GM18502 (cell line): Measurements from ENCODE around the gene CRHR1.
"Not testable (repeated sequence)": the region's sequence is repeated elsewhere in the genome, so short reads cannot be mapped to it uniquely, and the experiment has no call there.

Experiments
- ATAC-seq: cut with Tn5 transposase; IDR thresholded peaks from one replicate; pipeline ENCODE4 v1.9.1; 2021; ENCODE audit warnings: mild to moderate bottlenecking; ENCODE audit not compliant: unreplicated experiment, poor library complexity

Gene CRHR1

DNA sequence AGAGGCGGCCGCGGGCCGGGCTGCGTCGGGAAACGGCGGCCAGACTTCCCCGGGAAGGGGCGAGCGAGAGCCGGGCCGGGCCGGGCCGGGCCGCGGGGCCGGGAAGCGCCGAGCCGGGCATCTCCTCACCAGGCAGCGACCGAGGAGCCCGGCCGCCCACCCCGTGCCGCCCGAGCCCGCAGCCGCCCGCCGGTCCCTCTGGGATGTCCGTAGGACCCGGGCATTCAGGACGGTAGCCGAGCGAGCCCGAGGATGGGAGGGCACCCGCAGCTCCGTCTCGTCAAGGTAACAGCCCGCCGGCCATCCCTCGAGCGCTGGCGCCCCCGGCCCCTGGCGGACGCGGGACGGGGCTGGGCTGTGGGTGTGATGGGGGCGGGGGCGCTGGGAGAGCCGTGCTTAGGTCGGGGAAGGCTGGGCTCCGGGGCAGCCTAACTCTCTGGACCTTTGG, at the start of gene CRHR1:
TSS of gene CRHR1 (plus strand) at position 28 of the 448 bp plus-strand sequence. CDS start at position 253, 225 bp downstream.
- ATAC-seq = no peak

DNA sequence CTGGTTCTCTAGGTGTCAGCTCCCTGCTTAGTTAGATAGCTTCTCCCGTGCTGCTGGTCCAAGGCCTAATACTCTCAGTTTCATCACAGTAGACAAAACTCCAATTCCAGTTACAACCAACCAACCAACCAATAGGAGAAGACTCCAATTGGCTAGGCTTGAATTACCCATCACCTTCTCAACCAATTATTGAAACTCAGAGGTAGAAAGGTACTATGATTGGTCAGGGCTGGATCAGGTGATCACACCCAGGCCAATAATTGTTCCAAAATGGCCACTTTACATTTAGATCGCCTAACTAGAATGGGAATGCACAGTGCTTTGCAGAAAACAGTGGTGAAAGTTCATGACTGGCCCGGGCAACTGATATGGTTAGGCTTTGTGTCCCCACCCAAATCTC, 49.5 kb upstream of the CRHR1 start:
- no peak for ATAC-seq

DNA sequence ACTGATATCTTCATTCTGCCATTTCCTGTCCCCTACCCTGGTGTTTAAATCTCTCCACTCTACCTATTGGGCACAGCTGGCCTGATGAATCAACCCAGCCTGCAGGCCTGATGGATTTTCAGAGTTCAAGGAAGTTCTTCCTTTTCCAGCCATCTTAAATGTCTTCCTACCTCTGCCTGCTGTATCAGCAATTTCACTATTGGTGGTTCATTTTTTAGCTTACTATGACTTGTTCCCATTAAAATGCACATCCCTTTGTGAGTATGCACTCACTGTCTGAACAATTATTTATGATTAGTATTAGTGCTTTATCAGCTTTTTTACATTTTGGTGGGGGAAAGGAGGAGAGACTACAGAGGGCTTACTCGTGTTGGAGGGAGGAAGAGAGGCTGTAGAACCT, 48.6 kb upstream of the CRHR1 start:
- ATAC-seq = no peak

DNA sequence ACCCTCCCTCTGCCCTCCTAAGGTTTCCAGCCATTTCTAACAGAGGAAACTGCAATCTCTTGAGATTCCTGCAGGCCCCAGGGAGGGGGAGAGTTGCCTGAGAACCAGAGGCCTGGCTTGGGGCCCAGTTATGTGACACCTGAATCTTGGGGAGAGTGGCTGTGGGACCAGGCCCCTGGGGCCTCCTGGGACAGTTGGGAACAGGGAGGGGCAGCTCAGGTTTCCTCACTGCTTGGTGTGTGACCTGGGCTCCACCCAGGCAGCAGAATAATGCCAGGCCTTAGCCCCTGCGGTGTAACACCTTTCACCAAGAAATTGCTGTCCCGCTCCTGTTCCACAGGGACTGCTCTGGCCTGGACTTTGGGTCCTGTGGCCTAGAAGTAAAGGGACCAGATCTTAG, 44.3 kb upstream of the CRHR1 start:
- no peak for ATAC-seq

DNA sequence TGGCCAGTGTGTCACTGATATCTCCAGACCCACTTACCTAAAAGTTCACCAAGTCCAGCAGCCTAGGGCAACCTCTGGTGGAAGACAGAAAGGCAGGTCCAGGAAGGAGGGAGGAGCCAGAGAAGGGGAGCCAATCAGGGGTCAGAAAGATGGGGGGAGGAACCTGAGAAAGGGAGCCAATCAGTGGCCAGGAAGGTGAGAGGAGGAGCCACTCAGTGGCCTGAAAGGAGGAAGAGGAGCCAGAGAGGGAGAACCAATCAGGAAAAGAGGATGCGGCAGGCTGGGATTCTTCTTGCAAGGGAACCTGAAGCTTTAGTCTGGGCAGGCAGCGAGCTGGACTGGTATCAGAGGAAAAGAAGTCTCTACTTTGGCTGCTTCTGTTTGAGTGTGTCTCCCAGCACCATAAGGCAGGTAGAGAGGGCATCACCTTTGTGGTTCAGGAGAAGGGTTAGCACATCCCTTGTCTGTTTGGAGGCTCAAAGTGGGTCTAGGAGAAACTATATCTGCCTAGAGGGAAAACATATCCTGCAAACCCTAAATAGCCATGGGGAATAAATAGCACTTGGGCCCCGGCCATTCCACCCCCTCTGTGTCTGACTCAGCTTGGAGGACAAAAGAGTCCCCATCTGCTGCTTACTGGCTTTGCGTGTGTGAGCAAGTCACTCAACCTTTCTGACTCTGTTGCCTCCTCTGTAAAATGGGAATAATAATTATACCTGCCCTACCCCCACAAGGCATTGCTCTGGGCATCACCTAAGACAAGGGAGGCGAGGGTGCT, 43.4 kb upstream of the CRHR1 start:
- no peak for ATAC-seq

DNA sequence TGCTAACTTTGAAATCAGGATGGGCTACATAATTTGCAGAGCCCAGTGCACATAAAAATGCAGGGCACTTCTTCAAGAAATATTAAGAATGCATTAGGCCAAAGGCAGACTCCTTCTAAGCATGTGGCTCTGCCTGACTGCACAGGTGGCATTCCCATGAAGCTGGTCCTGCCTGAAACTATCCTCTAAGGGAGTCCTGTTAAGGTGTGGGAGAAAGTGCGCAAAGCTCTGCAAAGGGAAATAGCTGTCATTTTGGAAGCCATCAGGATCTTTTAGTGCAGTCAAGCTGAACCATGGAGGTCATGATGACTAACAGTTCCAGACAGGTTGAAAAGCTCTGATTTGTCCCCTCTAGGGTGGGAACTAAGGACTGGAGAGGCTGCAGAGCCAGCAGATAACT, 41.9 kb upstream of the CRHR1 start:
- ATAC-seq = no peak

DNA sequence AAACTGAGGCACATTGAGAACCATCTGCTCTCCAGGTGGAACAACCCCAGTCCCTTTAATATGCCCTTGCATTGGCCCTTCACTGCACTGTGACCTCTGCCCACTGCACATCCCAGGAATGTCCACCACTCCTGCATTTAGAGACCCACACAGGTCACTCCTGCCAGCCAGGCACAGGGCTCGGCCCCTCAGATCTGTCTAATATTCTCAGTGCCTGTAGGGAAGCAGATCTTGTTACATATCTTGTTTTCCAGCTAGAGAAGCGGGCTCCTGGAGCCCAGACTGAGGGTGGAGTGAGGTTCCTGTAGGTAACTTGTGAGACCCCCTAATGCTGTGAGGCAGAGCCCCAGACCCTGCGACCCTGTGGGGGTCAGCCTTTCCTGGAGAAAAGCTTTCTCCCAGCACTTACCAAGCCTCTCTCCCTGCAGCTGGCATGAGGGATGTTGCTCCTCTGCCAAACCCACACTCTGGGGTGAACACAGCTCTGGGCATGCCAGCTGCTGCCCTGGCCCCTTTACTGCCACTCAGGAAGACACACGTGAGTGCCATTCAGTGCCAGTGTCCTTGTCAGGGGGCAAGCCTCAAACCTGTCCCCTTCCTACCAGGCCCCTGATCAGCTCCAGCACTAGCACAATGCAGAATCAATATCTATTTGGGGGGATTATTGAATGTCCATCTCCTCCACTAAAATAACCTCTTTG, 40.3 kb upstream of the CRHR1 start:
- no peak for ATAC-seq

DNA sequence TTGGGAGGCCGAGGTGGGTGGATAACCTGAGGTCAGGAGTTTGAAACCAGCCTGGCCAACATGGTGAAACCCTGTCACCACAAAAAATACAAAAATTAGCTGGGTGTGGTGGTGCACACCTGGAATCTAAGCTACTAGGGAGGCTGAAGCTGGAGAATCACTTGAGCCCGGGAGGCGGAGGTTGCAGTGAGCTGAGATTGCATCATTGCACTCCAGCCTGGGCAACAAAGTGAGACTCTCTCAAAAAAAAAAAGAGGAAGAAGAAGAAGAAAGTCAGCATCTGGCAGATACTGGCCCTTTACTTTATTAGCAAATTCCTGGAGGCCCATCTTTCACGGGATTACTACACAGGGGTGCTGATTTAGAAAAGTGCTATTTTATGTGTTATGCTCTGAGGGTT, 39.3 kb upstream of the CRHR1 start:
- not testable (repeated sequence) for ATAC-seq

DNA sequence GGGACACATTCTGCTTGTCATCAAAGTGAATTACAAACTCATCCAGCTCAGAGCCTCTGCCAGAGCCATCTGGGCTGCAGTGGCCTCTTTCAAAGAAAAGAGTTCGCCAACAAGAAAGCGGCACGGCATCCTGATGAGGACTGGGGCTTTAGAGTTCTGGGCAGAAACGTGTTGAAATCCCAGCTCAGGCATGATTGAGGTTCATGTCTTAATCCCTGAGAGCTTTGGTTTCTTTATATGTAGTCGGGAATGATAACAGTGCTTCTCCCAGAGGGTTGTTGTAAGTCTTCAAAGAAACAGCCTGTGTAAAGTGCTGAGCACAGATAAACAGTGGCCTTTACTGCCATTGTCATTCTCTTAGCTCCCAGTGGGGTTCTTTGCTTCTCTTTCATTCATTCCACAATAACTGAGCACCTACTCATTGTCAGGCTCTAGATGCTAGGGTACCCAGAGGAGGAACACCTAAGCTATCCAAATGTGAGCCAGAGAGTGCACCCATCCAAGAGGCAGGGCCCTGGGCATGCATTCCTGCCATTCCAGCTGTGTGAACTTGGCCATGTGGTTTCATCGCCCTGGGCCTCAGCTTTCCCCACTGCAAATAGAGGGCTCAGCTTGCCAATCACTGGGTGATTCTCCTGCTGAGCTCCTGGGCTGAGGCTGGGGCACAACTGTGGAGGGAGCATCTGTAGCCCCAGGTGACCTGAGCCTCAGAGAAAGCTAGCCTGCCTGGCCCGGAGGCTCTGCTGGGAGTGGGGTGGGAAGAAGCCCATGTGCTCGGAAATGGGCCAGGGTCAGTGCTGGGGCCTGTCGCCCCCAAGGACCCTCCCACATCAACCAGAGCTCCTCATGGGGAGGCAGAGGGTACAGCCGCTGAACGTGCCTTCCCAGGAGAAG, 38.3 kb upstream of the CRHR1 start:
- ATAC-seq = no peak

DNA sequence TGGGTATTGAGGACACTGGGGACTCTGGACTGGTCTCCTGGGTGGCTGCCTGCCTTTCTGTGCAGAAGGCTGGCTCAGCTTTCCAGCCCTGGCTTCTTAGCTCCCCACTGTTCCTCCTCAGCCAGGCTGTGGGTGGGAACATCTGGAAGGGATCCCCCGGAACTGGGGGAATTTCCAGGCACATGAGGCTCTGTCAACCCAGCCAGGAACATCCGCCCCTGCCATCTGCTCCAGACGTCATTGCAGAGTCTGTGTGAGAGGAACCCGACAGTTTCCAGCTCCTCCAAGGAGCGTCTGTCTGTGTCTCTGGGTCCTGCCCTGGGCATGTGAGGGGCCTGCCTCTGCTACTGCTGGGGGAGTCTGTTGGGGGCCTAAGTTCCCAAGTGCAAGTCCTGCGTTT, 36.2 kb upstream of the CRHR1 start:
- no peak for ATAC-seq

DNA sequence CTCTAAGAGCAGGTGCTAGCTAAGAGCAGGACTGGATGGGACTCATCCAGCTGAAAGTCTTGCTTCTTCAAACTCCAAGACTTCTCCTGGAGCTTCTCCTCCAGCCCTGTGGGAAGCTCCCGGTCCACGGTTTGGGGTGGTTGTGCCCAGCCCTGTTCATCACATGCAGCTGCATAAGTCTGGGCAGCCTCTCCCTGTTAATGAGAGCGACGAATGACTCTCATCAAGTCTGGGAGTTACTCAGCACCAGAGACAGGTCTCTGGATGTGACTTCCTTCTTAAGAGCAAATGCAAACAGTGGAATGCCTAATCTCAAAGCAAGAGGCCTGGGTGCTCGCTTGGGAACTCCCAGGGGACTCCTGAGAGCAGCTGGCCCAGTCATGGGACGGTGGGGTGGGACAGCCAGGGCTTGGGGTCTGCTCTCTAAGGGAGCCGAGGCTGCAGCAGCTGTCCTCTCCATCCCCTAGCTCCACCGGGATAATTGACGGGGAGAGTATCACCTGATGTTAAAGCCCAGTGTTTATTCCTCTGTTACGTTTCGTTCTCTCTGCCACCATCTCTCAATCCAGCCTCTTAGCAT, 35.3 kb upstream of the CRHR1 start:
- no peak for ATAC-seq

DNA sequence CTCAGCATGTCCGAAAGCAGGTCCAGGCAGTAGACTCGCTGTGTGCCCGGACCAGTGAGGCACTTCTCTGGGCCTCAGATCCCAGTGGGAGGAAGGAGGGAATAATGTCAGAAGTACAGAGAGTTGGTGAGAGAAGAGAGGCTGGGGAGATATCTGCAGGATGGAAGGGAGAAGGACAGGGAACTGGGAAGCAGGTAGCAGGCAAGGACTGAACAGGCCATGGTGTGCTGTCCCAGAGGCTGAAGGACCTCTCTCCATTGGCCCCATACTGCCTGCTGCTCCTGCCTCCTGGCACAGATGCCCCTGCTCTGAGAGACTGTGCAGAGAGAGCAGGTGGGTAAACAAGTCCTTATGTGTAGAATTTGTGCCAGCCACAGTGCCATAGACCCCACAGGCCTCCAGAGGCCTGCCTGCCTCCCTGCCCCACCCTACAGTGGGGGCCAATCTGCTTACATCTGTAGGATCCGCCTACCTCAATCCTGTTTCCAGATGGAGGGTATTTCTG, 34.2 kb upstream of the CRHR1 start:
- no peak for ATAC-seq

DNA sequence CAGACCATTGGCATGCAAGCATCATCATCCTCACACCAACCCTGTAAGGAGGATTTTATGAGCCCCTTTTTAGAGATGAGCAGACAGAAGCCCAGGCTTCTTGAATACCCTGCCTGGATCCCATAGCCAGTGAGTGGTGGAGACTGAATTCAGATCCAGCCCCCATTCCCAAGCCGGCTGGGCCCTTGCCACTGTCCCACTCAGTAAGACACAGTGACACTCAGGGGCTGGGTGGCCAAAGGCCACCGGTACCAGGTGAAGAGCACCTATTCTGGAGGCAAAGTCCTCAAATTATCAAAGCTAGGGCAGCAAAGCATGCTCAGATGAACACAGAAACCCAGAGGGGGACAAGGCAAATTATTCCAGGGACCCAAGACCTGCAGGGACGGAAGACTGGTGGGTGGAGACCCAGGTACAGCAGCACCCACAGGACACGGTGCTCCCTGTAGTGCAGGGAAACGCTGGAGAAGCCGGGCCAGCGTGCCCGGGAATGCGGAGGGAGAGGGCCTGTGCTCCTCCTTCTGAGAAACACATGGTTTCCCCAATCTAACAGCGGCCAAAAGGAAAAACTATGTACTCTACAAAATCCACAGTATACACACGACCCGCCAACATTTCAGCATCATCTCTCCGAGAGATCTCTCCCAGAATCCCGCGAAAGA, 33.2 kb upstream of the CRHR1 start:
- no peak for ATAC-seq

DNA sequence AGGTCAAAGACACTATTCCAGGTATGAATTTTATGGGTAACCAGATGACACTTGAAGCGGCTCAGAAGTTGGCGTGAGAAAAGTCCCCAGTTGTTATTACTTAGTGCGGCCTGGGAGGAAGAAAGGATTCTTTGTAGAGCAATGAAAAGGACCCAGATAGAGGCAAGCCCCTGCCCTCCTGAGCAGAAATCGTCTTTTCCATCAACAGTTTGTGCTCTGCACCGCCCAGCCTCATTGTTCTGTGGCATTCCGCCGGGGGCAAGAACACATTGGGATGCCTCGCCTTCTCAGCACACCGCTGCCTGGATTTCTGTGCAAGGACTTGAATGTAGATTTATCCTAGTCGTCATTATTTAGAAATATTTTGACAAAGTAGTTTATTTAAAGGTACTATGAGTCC, 32.7 kb upstream of the CRHR1 start:
- ATAC-seq = no peak

DNA sequence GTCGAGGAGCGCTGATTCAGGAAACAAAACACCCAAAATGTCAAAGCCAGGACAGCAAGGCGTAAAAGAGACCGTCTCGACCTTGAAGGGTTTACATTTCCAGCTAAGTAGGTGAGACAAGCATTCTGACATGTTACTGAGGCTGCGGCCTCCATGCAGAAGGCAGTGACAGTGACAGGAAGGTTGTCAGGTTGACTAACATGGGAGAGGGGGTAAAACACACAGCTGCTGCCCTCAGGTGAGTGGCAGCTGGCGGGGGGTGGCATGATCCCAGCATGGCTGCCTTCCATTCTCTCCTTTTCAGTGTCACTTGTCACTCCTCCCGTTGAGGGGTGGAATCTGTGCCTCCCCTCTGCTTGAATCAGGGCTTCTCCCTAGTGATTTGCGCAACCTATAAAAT, 31.9 kb upstream of the CRHR1 start:
- no peak for ATAC-seq

DNA sequence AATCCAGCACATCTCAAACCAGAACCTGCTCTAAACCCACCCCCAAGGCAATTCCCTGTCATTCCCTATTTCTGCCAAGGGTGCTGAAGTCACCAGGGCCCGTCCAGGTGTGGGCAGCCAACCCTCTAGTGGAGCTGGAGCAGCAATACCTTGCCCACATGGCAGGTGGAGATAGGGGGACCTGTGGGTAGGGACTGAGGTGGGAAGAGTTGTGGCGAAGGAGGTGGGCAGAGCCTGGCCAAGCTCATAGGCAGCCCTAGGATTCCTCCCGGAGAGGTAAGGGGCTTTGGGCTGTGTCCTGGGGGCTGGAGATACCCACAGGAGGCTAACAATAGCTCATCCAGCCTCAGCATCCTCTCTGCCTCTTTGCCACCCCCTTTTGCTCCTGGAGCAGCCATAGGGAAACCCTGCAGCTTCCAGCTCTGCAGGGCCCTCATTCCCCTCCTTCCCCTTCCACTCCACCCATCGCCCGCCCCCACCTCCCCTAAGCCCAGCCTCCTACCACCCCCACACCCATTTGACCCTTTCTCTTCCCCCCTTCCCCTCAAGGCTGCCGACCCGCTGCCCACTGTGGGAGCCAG, 30.4 kb upstream of the CRHR1 start:
- no peak for ATAC-seq

DNA sequence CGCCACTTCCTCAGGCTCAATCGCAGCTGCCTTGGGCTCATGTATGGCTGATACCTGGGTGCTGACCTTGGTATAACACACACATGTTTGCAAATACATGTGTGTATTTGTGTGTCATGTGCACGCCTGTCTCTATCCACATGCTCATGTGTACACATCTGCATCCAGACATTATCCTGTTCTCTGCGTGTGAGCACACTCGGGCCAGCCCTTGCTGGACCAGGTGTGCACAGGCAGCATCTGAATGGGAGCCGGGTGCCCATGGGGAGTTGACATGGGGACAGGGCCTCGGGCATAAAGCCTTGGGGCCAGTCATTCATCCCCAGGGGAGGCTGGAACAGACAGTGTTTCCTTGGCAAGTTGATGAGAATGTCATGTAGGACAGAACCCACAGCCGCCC, 29.1 kb upstream of the CRHR1 start:
- no peak for ATAC-seq

DNA sequence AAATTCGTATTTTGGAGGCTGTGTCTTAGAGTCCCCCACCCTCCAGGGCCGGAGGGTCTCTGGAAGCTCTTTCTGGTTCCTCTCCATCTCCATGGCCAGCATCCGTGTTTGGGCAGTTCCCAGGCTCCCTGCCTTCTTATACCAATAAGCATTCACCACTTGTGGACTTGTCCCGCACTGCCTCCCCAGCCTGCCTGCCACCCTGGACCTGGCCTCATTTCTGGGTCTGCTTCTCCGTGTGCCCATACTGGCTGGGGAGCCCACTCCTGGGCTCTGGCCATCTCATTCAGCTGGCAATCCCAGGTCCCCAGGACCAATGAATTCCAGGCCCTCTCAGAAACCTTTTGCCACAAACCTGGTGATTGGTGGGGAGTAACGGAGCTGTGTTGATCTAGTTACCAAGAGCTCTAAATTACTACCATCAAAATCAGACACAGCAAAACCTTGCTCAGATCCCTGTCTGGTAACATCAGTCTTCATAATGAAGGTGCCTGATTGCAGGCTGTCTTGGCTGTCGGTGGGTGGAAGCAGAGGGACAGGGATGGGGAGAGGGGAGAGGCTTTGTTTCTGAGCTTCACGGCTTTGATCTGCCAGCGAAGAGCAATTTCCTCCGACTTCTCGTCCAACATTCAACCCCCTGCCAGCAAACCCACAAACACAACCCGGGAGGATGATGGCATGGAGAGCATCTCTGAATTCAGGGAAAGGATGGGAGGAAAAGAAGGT, 27.7 kb upstream of the CRHR1 start:
- ATAC-seq = no peak
